ENCODE data around the gene WDR33. TPM values are rescaled to one million over a fixed set of nuclear protein-coding genes. Genes with fewer than 3 reads are reported as not detected.

Gene WDR33
- total and polyA plus RNA-seq, 4 donors = 8.1 to 55.1 (median 29.5) TPM

DNA sequence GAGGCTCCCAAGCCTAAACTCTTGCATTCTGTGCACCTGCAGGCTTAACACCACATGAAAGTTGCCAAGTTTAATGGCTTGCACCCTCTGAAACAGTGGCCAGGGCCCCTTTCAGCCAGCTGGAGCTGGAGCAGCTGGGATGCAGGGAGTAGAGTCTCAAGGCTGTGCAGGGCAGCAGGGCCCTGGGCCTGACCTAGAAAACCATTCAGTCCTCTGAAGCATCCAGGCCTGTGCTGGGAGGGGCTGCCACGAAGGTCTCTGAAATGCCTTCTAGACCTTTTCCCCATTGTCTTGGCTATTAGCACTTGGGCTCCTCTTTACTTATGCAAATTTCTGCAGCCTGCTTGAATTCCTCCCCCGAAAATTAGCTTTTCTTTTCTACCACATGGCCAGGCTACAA, 120.3 kb downstream of the WDR33 start:
- Histone ChIP-seq H3K4me1 (ENCODE audit: control insufficient read depth in 1 of 2, insufficient read depth in 2 of 2, low read length in 2 of 2) (no peaks in the 10 kb centered on the region), H3K9me3 (ENCODE audit: control insufficient read depth, low read length) (no peaks in the 10 kb centered on the region), H3K27ac (ENCODE audit: low read depth in 1 of 2, low read length in 2 of 2) (no peak overlapping the region), H3K4me3 (ENCODE audit: low read length in 2 of 2) (no peak overlapping the region), H3K27me3 (ENCODE audit: control insufficient read depth in 1 of 2, insufficient read depth in 2 of 2, low read length in 1 of 2) (no peaks in the 10 kb centered on the region), H3K36me3 (ENCODE audit: control insufficient read depth in 1 of 2, insufficient read depth in 2 of 2, low read length in 1 of 2) (no peaks in the 10 kb centered on the region)
- ATAC-seq (ENCODE audit: low FRiP score) (no peak), DNase-seq (no peak)
- WGBS, 2 donors = 97 to 100% methylated on average over 2 of the region's 2 CpGs
- intact Hi-C loops (cut with DNase I) = loop anchor here in 1 of 2 donors (5.0 kb wide), 1 partner anchor 43 kb away; the partner anchor contains the start of gene GPR17

DNA sequence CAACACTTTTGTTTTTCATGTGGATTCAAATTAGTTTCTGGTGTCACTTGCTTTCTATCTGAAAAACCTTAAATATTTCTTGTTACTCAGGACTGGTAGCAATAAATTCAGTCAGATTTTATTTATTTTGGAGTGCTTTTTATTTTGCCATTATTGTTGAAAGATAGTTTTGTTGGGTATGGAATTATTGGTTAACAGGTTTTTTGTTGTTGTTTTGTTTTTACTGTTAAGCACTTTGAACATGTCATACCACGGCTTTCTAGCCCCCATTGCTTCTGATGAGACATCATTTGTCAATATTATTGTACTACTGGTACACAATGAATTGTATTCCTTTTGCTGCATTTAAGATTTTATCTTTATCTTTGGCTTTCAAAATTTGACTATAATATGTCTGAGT, 122.6 kb downstream of the WDR33 start:
- no peak for ATAC-seq (ENCODE audit: low FRiP score)
- H3K4me3 ChIP-seq (ENCODE audit: low read length in 2 of 2) = no peak overlapping the region
- H3K27ac ChIP-seq (ENCODE audit: low read depth in 1 of 2, low read length in 2 of 2) = no peak overlapping the region
- H3K27me3 ChIP-seq (ENCODE audit: control insufficient read depth in 1 of 2, insufficient read depth in 2 of 2, low read length in 1 of 2) = no peaks in the 10 kb centered on the region
- WGBS, 2 donors = 86 to 92% methylated on average over 1 of the region's 1 CpG
- DNase-seq = no peak
- no peaks in the 10 kb centered on the region for H3K36me3 ChIP-seq (ENCODE audit: control insufficient read depth in 1 of 2, insufficient read depth in 2 of 2, low read length in 1 of 2)
- intact Hi-C loops (cut with DNase I) = no loop called here
- H3K4me1 ChIP-seq (ENCODE audit: control insufficient read depth in 1 of 2, insufficient read depth in 2 of 2, low read length in 2 of 2) = no peaks in the 10 kb centered on the region
- H3K9me3 ChIP-seq (ENCODE audit: control insufficient read depth, low read length) = no peaks in the 10 kb centered on the region

DNA sequence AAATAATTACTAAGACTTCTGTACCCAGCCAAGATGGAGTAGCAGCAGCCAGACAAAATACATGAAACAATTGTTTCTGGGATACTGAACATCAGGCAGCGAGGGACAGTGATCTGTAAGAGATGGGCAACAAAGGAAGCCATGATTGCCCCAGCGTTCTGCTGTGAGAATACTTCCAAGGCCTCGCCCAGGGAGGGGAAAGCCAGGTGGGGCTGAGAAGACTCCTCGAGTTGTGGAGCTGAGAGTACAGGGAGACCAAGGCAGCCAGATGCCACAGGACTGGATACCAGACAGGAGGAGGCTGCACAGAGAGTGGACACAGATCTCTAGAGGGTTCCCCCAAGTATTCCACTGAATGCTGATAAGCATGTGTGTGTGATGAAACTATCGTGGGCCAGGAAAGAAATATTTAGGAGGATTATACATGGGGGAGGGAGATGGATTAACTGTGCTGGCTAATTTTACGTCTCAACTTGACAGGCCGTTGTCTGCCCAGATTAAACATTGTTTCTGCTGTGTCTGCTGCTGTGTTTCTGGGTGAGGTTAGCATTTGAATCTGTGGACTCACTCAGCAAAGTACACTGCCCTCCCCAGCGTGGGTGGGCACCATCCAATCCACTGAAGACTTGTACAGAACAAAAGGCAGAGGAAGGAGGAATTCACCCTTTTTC, 125.4 kb downstream of the WDR33 start:
- 91% methylated on average over 8 of the region's 8 CpGs for whole genome bisulfite sequencing, 2 donors
- Histone ChIP-seq H3K4me1 (ENCODE audit: control insufficient read depth in 1 of 2, insufficient read depth in 2 of 2, low read length in 2 of 2) (no peaks in the 10 kb centered on the region), H3K4me3 (ENCODE audit: low read length in 2 of 2) (no peak overlapping the region), H3K27me3 (ENCODE audit: control insufficient read depth in 1 of 2, insufficient read depth in 2 of 2, low read length in 1 of 2) (no peaks in the 10 kb centered on the region), H3K9me3 (ENCODE audit: control insufficient read depth, low read length) (no peaks in the 10 kb centered on the region), H3K27ac (ENCODE audit: low read depth in 1 of 2, low read length in 2 of 2) (no peak overlapping the region), H3K36me3 (ENCODE audit: control insufficient read depth in 1 of 2, insufficient read depth in 2 of 2, low read length in 1 of 2) (no peaks in the 10 kb centered on the region)
- DNase-seq (no peak), ATAC-seq (ENCODE audit: low FRiP score) (peak; percentile 13)
- intact Hi-C loops (cut with DNase I) = no loop called here

DNA sequence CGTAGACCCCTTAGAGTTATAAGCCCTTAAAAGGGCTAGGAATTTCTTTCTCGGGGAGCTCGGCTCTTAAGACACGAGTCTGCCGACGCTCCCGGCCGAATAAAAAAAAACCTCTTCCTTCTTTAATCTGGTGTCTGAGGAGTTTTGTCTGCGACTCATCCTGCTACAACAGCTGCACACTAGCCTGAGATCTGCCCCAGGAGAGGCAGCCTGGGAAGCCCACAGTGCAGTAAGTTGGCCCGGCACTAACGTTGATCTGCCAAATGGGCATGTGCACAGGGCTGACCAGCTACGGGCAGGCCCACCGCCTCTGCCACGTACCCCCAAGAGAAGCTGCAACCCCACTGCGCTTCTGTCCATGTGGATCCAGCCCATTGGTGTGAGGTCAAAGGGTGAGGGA, 127.2 kb downstream of the WDR33 start:
- H3K36me3 ChIP-seq (ENCODE audit: control insufficient read depth in 1 of 2, insufficient read depth in 2 of 2, low read length in 1 of 2) = no peaks in the 10 kb centered on the region
- no peaks in the 10 kb centered on the region for H3K9me3 ChIP-seq (ENCODE audit: control insufficient read depth, low read length)
- ATAC-seq (ENCODE audit: low FRiP score) = no peak
- H3K4me1 ChIP-seq (ENCODE audit: control insufficient read depth in 1 of 2, insufficient read depth in 2 of 2, low read length in 2 of 2) = no peaks in the 10 kb centered on the region
- DNase-seq = no peak
- H3K27me3 ChIP-seq (ENCODE audit: control insufficient read depth in 1 of 2, insufficient read depth in 2 of 2, low read length in 1 of 2) = no peaks in the 10 kb centered on the region
- H3K27ac ChIP-seq (ENCODE audit: low read depth in 1 of 2, low read length in 2 of 2) = no peak overlapping the region
- no peak overlapping the region for H3K4me3 ChIP-seq (ENCODE audit: low read length in 2 of 2)
- intact Hi-C loops (cut with DNase I) = no loop called here
- WGBS, 2 donors = 10 to 15% methylated on average over 15 of the region's 15 CpGs

DNA sequence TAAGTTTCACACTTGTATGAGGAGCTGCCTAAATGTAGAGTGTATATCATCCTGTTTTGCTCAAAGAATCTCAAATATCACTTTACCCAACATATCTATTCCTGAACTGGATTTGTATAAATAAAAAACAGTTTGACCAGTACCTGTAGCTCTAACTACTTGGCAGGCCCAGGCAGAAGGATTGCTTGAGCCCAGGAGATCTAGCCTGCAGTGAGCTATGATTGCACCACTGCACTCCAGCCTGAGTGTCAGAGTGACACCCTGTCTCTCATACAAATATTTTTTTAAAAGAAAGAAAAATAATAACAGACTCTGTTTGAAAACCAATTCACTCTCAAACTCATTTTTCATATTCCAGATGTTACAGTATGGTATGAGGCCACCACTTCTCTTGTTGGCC, 127.9 kb downstream of the WDR33 start:
- no peaks in the 10 kb centered on the region for H3K4me1 ChIP-seq (ENCODE audit: control insufficient read depth in 1 of 2, insufficient read depth in 2 of 2, low read length in 2 of 2)
- intact Hi-C loops (cut with DNase I) = no loop called here
- no peaks in the 10 kb centered on the region for H3K27me3 ChIP-seq (ENCODE audit: control insufficient read depth in 1 of 2, insufficient read depth in 2 of 2, low read length in 1 of 2)
- DNase-seq = no peak
- H3K27ac ChIP-seq (ENCODE audit: low read depth in 1 of 2, low read length in 2 of 2) = no peak overlapping the region
- no peaks in the 10 kb centered on the region for H3K9me3 ChIP-seq (ENCODE audit: control insufficient read depth, low read length)
- ATAC-seq (ENCODE audit: low FRiP score) = no peak
- no peak overlapping the region for H3K4me3 ChIP-seq (ENCODE audit: low read length in 2 of 2)
- no peaks in the 10 kb centered on the region for H3K36me3 ChIP-seq (ENCODE audit: control insufficient read depth in 1 of 2, insufficient read depth in 2 of 2, low read length in 1 of 2)

DNA sequence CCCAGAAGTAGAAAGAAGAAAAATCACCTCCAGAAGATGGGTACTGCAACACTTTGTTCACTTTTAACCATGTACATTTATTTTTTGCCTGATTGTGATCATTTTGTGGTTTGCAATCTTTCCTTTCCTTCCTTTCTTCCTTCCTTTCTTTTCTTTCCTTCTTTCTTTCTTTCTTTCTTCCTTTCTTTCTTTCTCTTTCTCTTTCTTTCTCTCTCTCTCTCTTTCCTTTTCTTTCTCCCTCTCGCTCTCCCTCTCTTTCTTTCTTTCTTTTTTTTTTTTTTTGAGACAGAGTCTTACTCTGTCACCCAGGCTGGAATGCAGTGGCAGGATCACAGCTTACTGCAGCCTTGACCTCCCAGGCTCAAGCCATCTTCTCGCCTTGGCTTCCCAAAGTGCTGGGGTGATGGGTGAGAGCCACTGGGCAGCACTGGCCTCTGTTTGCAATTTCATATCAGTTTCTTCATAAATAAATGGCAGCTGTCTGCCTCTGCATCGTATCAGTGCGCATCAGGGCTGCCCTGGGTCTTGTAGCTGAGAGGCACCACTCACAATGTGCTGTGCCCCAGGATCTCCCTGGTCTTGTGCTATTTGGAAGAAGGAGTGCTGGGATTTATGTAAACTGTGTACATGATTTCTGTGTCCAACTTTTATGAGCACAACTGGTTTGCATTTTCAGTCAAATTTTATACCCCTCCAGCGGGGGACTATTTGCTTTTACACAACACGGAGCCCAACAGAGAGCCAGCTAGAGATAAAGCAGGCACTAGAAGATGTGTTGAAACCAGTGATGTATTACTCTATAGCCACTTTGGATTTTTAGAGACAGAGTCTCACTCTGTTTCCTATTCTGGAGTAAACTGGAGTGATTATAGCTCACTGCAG, 128.8 kb downstream of the WDR33 start:
- ATAC-seq (ENCODE audit: low FRiP score) = no peak

DNA sequence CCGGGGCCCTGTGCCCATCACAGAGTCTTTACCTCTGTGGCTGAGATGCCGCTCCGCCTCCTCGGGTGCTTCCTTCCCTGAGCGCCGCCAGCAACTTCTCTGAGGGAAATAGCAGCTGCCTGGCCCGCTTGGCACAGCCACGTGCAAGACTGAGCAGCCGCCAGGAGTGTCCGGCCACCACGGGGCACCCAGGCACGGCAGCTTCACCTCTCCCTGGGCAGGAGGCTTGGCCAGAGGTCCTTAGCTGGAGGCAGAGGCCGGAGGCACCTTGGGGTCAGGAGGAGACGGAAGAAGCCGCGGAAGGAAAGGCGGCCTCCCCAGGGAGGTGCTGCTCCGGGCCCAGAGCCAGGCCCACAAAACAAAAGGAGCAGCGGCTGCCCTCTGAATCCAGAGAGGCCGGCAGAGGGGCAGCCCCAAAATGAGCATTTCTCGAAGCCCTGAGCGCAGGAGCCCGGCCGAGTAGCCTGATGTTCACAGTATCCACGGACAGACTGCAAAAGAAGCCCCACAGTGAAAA, 129.6 kb downstream of the WDR33 start:
- peak; percentile 50 for ATAC-seq (ENCODE audit: low FRiP score)

More for the DNA sequence above, 128.8 kb downstream of the WDR33 start:
- intact Hi-C loops (cut with DNase I) = no loop called here
- Histone ChIP-seq H3K27ac (ENCODE audit: low read depth in 1 of 2, low read length in 2 of 2) (no peak overlapping the region), H3K36me3 (ENCODE audit: control insufficient read depth in 1 of 2, insufficient read depth in 2 of 2, low read length in 1 of 2) (no peaks in the 10 kb centered on the region), H3K4me1 (ENCODE audit: control insufficient read depth in 1 of 2, insufficient read depth in 2 of 2, low read length in 2 of 2) (no peaks in the 10 kb centered on the region), H3K9me3 (ENCODE audit: control insufficient read depth, low read length) (no peaks in the 10 kb centered on the region), H3K4me3 (ENCODE audit: low read length in 2 of 2) (no peak overlapping the region), H3K27me3 (ENCODE audit: control insufficient read depth in 1 of 2, insufficient read depth in 2 of 2, low read length in 1 of 2) (no peaks in the 10 kb centered on the region)
- no peak for DNase-seq
- WGBS, 2 donors = 84 to 90% methylated on average over 6 of the region's 6 CpGs

DNA sequence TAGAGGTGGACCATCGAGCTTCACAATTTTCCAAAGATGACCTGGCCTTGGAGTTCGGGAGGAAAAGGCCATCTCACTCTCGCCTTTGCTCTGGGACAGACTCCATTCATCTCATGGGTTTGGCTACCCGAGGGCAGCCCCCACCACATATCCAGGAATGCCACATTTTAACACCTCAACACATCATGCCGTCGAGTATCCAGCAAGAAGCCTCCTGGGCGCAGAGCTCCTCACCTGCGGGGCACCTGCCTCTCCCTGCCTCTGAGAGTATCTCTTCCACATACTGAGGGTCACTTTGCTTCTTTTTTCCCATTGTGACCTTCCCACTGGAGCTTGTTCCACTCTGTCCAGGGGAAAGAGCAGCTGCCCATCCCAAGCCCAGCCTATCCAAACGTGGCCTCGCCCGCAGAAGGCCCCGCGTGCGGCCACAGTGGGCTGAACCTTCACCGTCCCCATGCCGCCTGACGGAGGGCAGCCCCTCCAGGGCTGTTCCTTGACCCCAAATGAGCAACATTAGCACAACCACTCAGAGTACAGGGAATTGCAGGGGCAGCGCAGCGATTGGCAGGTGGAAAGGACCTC, 130.2 kb downstream of the WDR33 start:
- intact Hi-C loops (cut with DNase I) = no loop called here
- no peaks in the 10 kb centered on the region for H3K4me1 ChIP-seq (ENCODE audit: control insufficient read depth in 1 of 2, insufficient read depth in 2 of 2, low read length in 2 of 2)
- WGBS, 2 donors = 80% methylated on average over 19 of the region's 19 CpGs

More for the DNA sequence above, 129.6 kb downstream of the WDR33 start:
- Histone ChIP-seq H3K4me1 (ENCODE audit: control insufficient read depth in 1 of 2, insufficient read depth in 2 of 2, low read length in 2 of 2) (no peaks in the 10 kb centered on the region), H3K27me3 (ENCODE audit: control insufficient read depth in 1 of 2, insufficient read depth in 2 of 2, low read length in 1 of 2) (no peaks in the 10 kb centered on the region), H3K36me3 (ENCODE audit: control insufficient read depth in 1 of 2, insufficient read depth in 2 of 2, low read length in 1 of 2) (no peaks in the 10 kb centered on the region), H3K9me3 (ENCODE audit: control insufficient read depth, low read length) (no peaks in the 10 kb centered on the region), H3K27ac (ENCODE audit: low read depth in 1 of 2, low read length in 2 of 2) (no peak overlapping the region), H3K4me3 (ENCODE audit: low read length in 2 of 2) (no peak overlapping the region)
- peak in 1 of 2 donors; percentile 84 for DNase-seq
- WGBS, 2 donors = 3 to 6% methylated on average over 23 to 25 of the region's 25 CpGs
- intact Hi-C loops (cut with DNase I) = no loop called here

More for the DNA sequence above, 130.2 kb downstream of the WDR33 start:
- DNase-seq = no peak
- H3K27me3 ChIP-seq (ENCODE audit: control insufficient read depth in 1 of 2, insufficient read depth in 2 of 2, low read length in 1 of 2) = no peaks in the 10 kb centered on the region
- no peaks in the 10 kb centered on the region for H3K9me3 ChIP-seq (ENCODE audit: control insufficient read depth, low read length)
- no peak overlapping the region for H3K27ac ChIP-seq (ENCODE audit: low read depth in 1 of 2, low read length in 2 of 2)
- no peaks in the 10 kb centered on the region for H3K36me3 ChIP-seq (ENCODE audit: control insufficient read depth in 1 of 2, insufficient read depth in 2 of 2, low read length in 1 of 2)
- ATAC-seq (ENCODE audit: low FRiP score) = no peak
- no peak overlapping the region for H3K4me3 ChIP-seq (ENCODE audit: low read length in 2 of 2)

Measured in aorta (tissue), 5 donors.